ENCODE data around the gene CDCA8. TPM values are rescaled to one million over a fixed set of nuclear protein-coding genes. Genes with fewer than 3 reads are reported as not detected.

The CDCA8 gene
- total and polyA plus RNA-seq, 8 donors, result 3.4 to 32.6 (median 14.4) TPM

DNA sequence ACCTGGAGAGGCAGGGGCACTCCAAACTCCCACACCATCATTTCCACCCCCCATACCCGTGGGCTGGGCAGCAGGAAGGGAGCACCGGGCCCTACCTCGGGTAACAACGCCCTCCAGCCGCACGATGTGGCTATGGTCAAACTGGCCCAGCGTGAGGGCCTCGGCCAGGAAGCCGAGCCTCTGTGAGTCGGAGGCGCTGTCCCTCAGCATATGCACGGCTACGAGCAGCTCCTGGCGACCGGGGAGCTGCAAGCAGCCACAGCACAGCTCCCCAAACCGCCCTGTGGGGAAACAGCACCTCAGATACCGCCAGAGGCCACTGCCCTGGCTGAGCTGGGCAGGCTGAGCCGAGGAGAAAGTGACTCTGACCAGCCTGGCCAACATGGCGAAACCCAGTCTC is 29.2 kb downstream of the CDCA8 start:
- no peak for ATAC-seq
- H3K27ac ChIP-seq, result no peak overlapping the region
- no peak for DNase-seq
- TF ChIP-seq, protein P1, sequence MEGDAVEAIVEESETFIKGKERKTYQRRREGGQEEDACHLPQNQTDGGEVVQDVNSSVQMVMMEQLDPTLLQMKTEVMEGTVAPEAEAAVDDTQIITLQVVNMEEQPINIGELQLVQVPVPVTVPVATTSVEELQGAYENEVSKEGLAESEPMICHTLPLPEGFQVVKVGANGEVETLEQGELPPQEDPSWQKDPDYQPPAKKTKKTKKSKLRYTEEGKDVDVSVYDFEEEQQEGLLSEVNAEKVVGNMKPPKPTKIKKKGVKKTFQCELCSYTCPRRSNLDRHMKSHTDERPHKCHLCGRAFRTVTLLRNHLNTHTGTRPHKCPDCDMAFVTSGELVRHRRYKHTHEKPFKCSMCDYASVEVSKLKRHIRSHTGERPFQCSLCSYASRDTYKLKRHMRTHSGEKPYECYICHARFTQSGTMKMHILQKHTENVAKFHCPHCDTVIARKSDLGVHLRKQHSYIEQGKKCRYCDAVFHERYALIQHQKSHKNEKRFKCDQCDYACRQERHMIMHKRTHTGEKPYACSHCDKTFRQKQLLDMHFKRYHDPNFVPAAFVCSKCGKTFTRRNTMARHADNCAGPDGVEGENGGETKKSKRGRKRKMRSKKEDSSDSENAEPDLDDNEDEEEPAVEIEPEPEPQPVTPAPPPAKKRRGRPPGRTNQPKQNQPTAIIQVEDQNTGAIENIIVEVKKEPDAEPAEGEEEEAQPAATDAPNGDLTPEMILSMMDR (IDR thresholded peaks at IDR 0.05), result no peak
- intact Hi-C loops (cut with DNase I), result no loop called here
- peaks cover 0 to 29% of the 10 kb centered on the region in 2 donors for H3K27me3 ChIP-seq
- H3K4me3 ChIP-seq, result no peak overlapping the region
- H3K36me3 ChIP-seq, result no peaks in the 10 kb centered on the region
- no peaks in the 10 kb centered on the region for H3K4me1 ChIP-seq
- no peaks in the 10 kb centered on the region for H3K9me3 ChIP-seq

DNA sequence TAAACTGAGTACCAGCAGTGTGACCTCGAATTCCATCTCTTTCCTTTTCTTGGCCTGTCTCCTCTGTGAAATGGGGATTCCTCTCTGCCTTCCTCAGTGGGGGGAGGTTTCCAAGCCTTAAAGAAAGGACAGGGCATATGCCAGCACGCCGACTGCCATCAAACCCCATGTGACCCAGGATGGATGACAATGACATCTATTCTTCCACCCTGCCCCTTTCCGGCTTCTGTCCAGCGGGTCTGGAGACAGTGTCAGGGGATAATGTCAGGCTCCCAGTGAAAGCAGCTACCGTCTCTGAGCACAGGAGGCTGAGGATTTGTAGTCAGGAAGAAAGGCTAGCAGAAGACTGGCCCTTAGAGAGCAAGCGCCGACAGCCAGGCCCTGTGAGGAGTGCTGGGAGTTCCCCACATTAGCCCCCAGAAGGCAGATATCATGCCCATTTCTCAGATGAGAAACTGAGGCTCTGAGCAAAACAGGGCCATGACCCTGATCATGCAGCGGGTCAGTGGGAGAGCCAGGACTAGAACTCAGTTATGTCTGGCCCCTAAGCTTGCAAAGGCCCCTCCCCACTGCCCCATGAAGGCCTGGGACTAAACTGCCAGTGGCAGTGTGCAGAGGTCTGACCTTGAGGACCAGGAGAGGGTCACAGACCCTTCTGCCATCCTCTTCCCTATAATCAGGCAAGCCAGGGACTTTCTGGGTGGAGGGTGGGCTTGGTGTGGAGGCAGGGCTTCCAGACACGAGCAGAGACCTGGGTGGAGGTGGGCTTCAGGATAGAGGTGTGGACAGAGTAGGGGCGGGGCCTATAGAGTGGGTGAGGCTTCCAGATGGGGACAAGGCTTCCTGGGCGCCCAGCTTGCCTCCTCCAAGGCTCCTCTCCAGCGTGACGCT is 30.1 kb downstream of the CDCA8 start:
- peaks cover 0 to 35% of the 10 kb centered on the region in 2 donors for H3K27me3 ChIP-seq
- H3K36me3 ChIP-seq, result no peaks in the 10 kb centered on the region
- no peak overlapping the region for H3K4me3 ChIP-seq
- no peak for ATAC-seq
- intact Hi-C loops (cut with DNase I), result no loop called here
- TF ChIP-seq, protein P1 (IDR thresholded peaks at IDR 0.05), result no peak
- no peaks in the 10 kb centered on the region for H3K4me1 ChIP-seq
- H3K9me3 ChIP-seq, result no peaks in the 10 kb centered on the region
- no peak for DNase-seq
- no peak overlapping the region for H3K27ac ChIP-seq

DNA sequence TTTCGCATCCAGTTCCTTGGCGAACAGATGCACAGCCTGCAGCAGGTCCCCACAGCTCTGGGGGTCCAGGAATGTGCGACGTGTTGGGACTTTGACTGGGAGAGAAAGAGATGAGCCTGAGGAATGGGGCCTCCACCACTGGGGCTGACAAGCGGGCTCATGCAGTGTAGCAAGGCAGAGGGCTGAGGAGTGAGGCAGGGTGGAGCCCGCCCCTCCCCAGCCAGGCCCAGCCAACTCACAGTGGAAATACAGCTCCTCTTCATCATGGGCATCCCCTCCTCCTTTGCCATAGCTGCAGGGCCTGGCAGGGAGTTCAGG is 30.7 kb downstream of the CDCA8 start:
- Histone ChIP-seq H3K4me1 (no peaks in the 10 kb centered on the region), H3K27ac (no peak overlapping the region), H3K9me3 (no peaks in the 10 kb centered on the region), H3K36me3 (no peaks in the 10 kb centered on the region), H3K27me3 (peaks cover 0 to 35% of the 10 kb centered on the region in 2 donors), H3K4me3 (no peak overlapping the region)
- ATAC-seq (no peak), DNase-seq (no peak)
- TF ChIP-seq, protein P1 (IDR thresholded peaks at IDR 0.05), result no peak
- intact Hi-C loops (cut with DNase I), result no loop called here

DNA sequence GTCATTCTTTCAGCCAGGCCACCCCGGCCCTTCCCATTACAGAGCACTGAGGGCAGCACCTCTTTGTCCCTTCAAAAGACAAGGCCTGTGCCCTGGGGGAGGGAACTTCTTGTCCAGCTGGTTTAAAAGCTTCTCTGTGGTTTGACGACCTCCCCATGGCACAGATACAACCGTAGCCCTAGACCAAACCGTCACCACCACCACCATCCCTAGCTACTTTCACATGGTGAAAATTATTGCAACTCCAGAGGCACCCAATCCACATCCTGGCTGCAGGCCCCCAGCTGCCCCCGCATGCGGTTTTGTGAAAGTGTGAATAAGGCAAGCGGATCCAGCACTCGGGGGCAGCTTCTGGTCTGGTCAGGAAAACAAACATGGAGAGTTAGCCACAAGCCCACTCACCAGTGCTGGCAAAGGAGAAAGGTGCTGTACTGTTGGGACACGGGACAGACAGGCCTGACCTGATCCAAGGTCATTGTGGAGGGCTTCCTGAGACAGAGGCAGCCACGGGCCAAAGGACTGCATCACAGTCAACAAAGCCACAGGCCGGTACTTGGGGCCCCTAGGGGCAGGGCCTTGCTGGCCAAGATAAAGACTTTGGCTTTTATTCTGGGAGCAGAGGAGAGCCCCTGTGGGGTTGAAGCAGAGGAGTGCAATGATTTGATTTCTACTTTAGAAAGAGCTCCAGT is 31.2 kb downstream of the CDCA8 start:
- Histone ChIP-seq H3K36me3 (no peaks in the 10 kb centered on the region), H3K4me1 (no peaks in the 10 kb centered on the region), H3K27ac (no peak overlapping the region), H3K4me3 (no peak overlapping the region), H3K27me3 (peaks cover 0 to 35% of the 10 kb centered on the region in 2 donors), H3K9me3 (no peaks in the 10 kb centered on the region)
- DNase-seq (no peak), ATAC-seq (no peak)
- TF ChIP-seq, protein P1 (IDR thresholded peaks at IDR 0.05), result no peak
- intact Hi-C loops (cut with DNase I), result no loop called here

DNA sequence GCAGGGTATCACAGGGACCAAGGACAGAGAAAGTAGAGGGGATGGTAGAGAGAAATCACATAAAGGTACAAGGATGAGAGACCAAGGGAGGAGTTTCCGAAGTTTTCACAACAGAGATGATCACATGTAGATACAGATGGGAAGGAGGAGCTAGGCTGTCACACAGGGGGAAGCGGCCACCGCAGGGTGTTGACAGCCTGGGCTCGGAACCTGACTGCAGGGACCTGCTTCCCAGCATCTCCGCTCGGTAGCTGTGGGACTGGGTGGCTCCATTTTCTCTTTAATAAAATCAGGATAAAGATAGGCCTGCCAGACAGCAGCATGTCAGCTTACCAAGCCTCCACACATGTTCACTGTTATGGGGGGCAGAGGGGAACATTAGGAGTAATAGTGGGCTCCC is 32.3 kb downstream of the CDCA8 start:
- Histone ChIP-seq H3K9me3 (no peaks in the 10 kb centered on the region), H3K27me3 (peaks cover 0 to 35% of the 10 kb centered on the region in 2 donors), H3K27ac (no peak overlapping the region), H3K4me1 (no peaks in the 10 kb centered on the region), H3K36me3 (no peaks in the 10 kb centered on the region), H3K4me3 (no peak overlapping the region)
- no peak for DNase-seq
- intact Hi-C loops (cut with DNase I), result no loop called here
- no peak for ATAC-seq
- TF ChIP-seq, protein P1 (IDR thresholded peaks at IDR 0.05), result no peak

Data from left lung (tissue), 10 donors.